HepG2 (cell line): ENCODE data around the gene CHI3L1. TPM values are rescaled to one million over a fixed set of nuclear protein-coding genes. Genes with fewer than 3 reads are reported as not detected.
A peak's percentile ranks its signal among the peaks of the same experiment; 100 is the strongest.

Experiments
- AKAP8 ChIP-seq: sonication (generic); formaldehyde crosslinking; IDR thresholded peaks from 2 replicates; pipeline ENCODE4 v1.5.1; 2020; ENCODE audit warnings: mild to moderate bottlenecking, missing genetic modification reagents
- DRAP1 ChIP-seq: IDR thresholded peaks from 2 replicates; pipeline ENCODE4 v1.6.1; 2016; ENCODE audit warnings: missing genetic modification reagents, missing compliant biosample characterization
- DZIP1 ChIP-seq: sonication (generic); formaldehyde crosslinking; IDR thresholded peaks from 2 replicates; pipeline ENCODE4 v1.5.0; 2020; ENCODE audit warnings: mild to moderate bottlenecking, missing genetic modification reagents
- IRX3 ChIP-seq: sonication (generic); formaldehyde crosslinking; IDR thresholded peaks from 2 replicates; pipeline ENCODE4 v1.8.1; 2023; ENCODE audit warnings: mild to moderate bottlenecking, low read depth, missing genetic modification reagents, borderline replicate concordance
- MIER2 ChIP-seq: IDR thresholded peaks from 2 replicates; pipeline ENCODE4 v1.6.1; 2016; ENCODE audit warnings: missing biosample characterization, missing genetic modification reagents
- ZBTB49 ChIP-seq: sonication (generic); formaldehyde crosslinking; IDR thresholded peaks from 2 replicates; pipeline ENCODE4 v1.4.0; 2020; ENCODE audit warnings: missing genetic modification reagents, borderline replicate concordance
- ZKSCAN1 ChIP-seq: fragments of 150-350 bp; IDR thresholded peaks from 2 replicates; pipeline ENCODE4 v1.6.1; 2014; ENCODE audit warnings: low read length
- ZNF720 ChIP-seq: sonication (generic); formaldehyde crosslinking; IDR thresholded peaks from 2 replicates; pipeline ENCODE4 v1.4.0; 2020; ENCODE audit warnings: missing genetic modification reagents
- polyA plus RNA-seq, 8 experiments: library from polyadenylated mRNA; depleted of rRNA in 3 of 8; stranded (reverse) in 7 of 8; unstranded in 1 of 8; fragments of >200 nt; fragmentation: Illumina TruSeq in 4 of 8; extraction: Trizol in 4 of 8; gene quantifications; 2 replicates each; pipeline versions ENCODE4 v1.2.1 to v1.2.3, GENCODE V29; 2011 to 2016; ENCODE audit warnings: low read depth in 4 of 8, missing spikeins in 1 of 8, mixed read lengths in 1 of 8; ENCODE audit not compliant: insufficient read depth in 1 of 8
- total RNA-seq, 5 experiments: library from RNA; depleted of rRNA; stranded (reverse); fragments of >200 nt; fragmentation: Illumina TruSeq; extraction: Trizol; gene quantifications; 2 replicates each; pipeline ENCODE4 v1.2.3, GENCODE V29; 2016; ENCODE audit warnings: low read depth in 1 of 5

Gene CHI3L1
- total and polyA plus RNA-seq, 2 of the 13 experiments (the other 11 are each of a cell fraction or from before 2014, with no cell fraction given) = 0.09 to 0.13 TPM

- no peak for TF ChIP-seq DZIP1 (CRISPR knock-in tag)
- TF ChIP-seq ZKSCAN1 = peak; percentile 65; the same call in 1 of the 2 replicates
- TF ChIP-seq AKAP8 (CRISPR knock-in tag) = no peak
- TF ChIP-seq DRAP1 (CRISPR knock-in tag) = no peak
- TF ChIP-seq IRX3 (CRISPR knock-in tag) = no peak
- peak; percentile 79; the same call in 1 of the 2 replicates for TF ChIP-seq MIER2 (CRISPR knock-in tag)
- no peak for TF ChIP-seq ZBTB49 (CRISPR knock-in tag)
- no peak for TF ChIP-seq ZNF720 (CRISPR knock-in tag)
Observed at GRCh38 chr1:203219934-203220333, 33.4 kb upstream of the CHI3L1 start (continued).
